IMR-90 (cell line): ENCODE measurements around the gene KNL1. TPM values are rescaled to one million over a fixed set of nuclear protein-coding genes. Genes with fewer than 3 reads are reported as not detected.

ENCODE experiments used
- ATAC-seq: fragments of 200-7000 bp; cut with Tn5 transposase; 2 replicates; pipeline ENCODE4 v1.9.1; 2020; ENCODE audit warnings: low read depth, mild to moderate bottlenecking, moderate library complexity
- BruUV-seq: library from RNA; stranded (reverse); fragments of 400-500 nt; replicated peaks from 2 replicates; lab custom pipeline; 2021; lab: Mats Ljungman, UMichigan
- CTCF ChIA-PET: fragments of 300-600 bp; formaldehyde crosslinking; extraction: SDS; loops from one replicate; lab custom pipeline; 2021; ENCODE audit warnings: antibody characterized with exemption; lab: Yijun Ruan, JAX
- POLR2A ChIA-PET: fragments of 300-600 bp; sonication (Branson Sonifier 250); formaldehyde crosslinking; loops from one replicate; lab custom pipeline; 2022; ENCODE audit warnings: antibody characterized with exemption; ENCODE audit not compliant: unreplicated experiment; lab: Charles Lee
- DNase-seq: peaks from one replicate; pipeline ENCODE4 v3.0.0; 2013
- H2AFZ ChIP-seq: replicated peaks from 2 replicates; pipeline ENCODE3; 2013; ENCODE audit warnings: low read length, mild to moderate bottlenecking; ENCODE audit not compliant: poor library complexity
- H2AK5ac ChIP-seq: 2 replicates; pipeline ENCODE4 v1.6.1; 2013; ENCODE audit warnings: low read depth, low read length, inconsistent platforms
- H2AK9ac ChIP-seq: replicated peaks from 2 replicates; pipeline ENCODE3; 2013; ENCODE audit warnings: mild to moderate bottlenecking, low read depth, low read length, moderate library complexity; ENCODE audit not compliant: poor library complexity
- H2BK120ac ChIP-seq: 2 replicates; pipeline ENCODE4 v1.6.1; 2013; ENCODE audit warnings: low read depth, low read length, inconsistent platforms
- H2BK15ac ChIP-seq: 3 replicates; pipeline ENCODE4 v1.6.1; 2013; ENCODE audit warnings: low read depth, low read length, inconsistent platforms
- H2BK20ac ChIP-seq: 2 replicates; pipeline ENCODE4 v1.6.1; 2013; ENCODE audit warnings: low read depth, mild to moderate bottlenecking, inconsistent platforms, low read length, moderate library complexity
- H2BK5ac ChIP-seq: 2 replicates; pipeline ENCODE4 v1.6.1; 2013; ENCODE audit warnings: mild to moderate bottlenecking, low read depth, low read length, inconsistent platforms; ENCODE audit not compliant: poor library complexity, severe bottlenecking
- H3K14ac ChIP-seq: replicated peaks from 2 replicates; pipeline ENCODE4 v1.6.1; 2013; ENCODE audit warnings: low read depth, low read length, inconsistent platforms
- H3K18ac ChIP-seq: 2 replicates; pipeline ENCODE4 v1.6.1; 2013; ENCODE audit warnings: low read depth, low read length, control low read depth
- H3K23ac ChIP-seq: 2 replicates; pipeline ENCODE4 v1.6.1; 2013; ENCODE audit warnings: low read depth, low read length, inconsistent platforms
- H3K27ac ChIP-seq: 2 replicates; pipeline ENCODE4 v1.5.1; 2013; ENCODE audit warnings: mild to moderate bottlenecking, control low read depth, low read length; ENCODE audit not compliant: insufficient read depth
- H3K27me3 ChIP-seq: 2 replicates; pipeline ENCODE4 v1.6.1; 2013; ENCODE audit warnings: low read length; ENCODE audit not compliant: control insufficient read depth, insufficient read depth
- H3K36me3 ChIP-seq: 2 replicates; pipeline ENCODE4 v1.6.1; 2013; ENCODE audit warnings: low read length, mixed read lengths; ENCODE audit not compliant: control insufficient read depth, insufficient read depth
- H3K4ac ChIP-seq: 2 replicates; pipeline ENCODE4 v1.6.1; 2013; ENCODE audit warnings: low read depth, low read length, inconsistent platforms
- H3K4me1 ChIP-seq: 2 replicates; pipeline ENCODE4 v1.6.1; 2013; ENCODE audit warnings: low read length, mixed read lengths; ENCODE audit not compliant: control insufficient read depth, insufficient read depth
- H3K4me2 ChIP-seq: 2 replicates; pipeline ENCODE4 v1.6.1; 2013; ENCODE audit warnings: low read depth, mild to moderate bottlenecking, control low read depth, low read length, moderate library complexity
- H3K4me3 ChIP-seq: 2 replicates; pipeline ENCODE4 v1.5.1; 2013; ENCODE audit warnings: low read depth, mild to moderate bottlenecking, control low read depth, low read length, moderate library complexity; ENCODE audit not compliant: insufficient read depth
- H3K56ac ChIP-seq: 2 replicates; pipeline ENCODE4 v1.6.1; 2013; ENCODE audit warnings: low read length, inconsistent platforms; ENCODE audit not compliant: insufficient read depth; ENCODE audit errors: extremely low read depth
- H3K79me1 ChIP-seq, 2 experiments: 2 replicates each; pipeline ENCODE4 v1.6.1; 2013; ENCODE audit warnings: low read length in 2 of 2, inconsistent platforms in 1 of 2, low read depth in 1 of 2
- H3K9ac ChIP-seq: 2 replicates; pipeline ENCODE4 v1.6.1; 2013; ENCODE audit warnings: low read depth, low read length, control low read depth
- H3K9me1 ChIP-seq: 2 replicates; pipeline ENCODE4 v1.6.1; 2013; ENCODE audit warnings: low read length, inconsistent platforms; ENCODE audit not compliant: insufficient read depth
- H3K9me3 ChIP-seq: 2 replicates; pipeline ENCODE4 v1.6.1; 2013; ENCODE audit warnings: low read length; ENCODE audit not compliant: control insufficient read depth, insufficient read depth
- H4K20me1 ChIP-seq: 2 replicates; pipeline ENCODE4 v1.6.1; 2013; ENCODE audit warnings: low read length, inconsistent platforms; ENCODE audit not compliant: insufficient read depth
- H4K5ac ChIP-seq: 2 replicates; pipeline ENCODE4 v1.6.1; 2013; ENCODE audit warnings: mild to moderate bottlenecking, low read depth, low read length, control low read depth
- H4K8ac ChIP-seq, 2 experiments: 2 replicates each; pipeline ENCODE4 v1.6.1; 2013; ENCODE audit warnings: low read depth in 2 of 2, low read length in 2 of 2, control low read depth in 1 of 2, inconsistent platforms in 1 of 2
- H4K91ac ChIP-seq: 2 replicates; pipeline ENCODE4 v1.6.1; 2013; ENCODE audit warnings: low read depth, low read length, inconsistent platforms; ENCODE audit not compliant: insufficient read depth
- BHLHE40 ChIP-seq: fragments of 150-350 bp; IDR thresholded peaks from 2 replicates; pipeline ENCODE4 v1.6.1; 2016; ENCODE audit warnings: mild to moderate bottlenecking, low read depth, low read length
- CEBPB ChIP-seq: IDR thresholded peaks from 2 replicates; pipeline ENCODE4 v1.6.1; 2012; ENCODE audit warnings: low read depth, low read length, improper control_type of control experiment
- CHD1 ChIP-seq: IDR thresholded peaks from 2 replicates; pipeline ENCODE4 v1.6.1; 2012; ENCODE audit warnings: low read depth, low read length, improper control_type of control experiment
- FOS ChIP-seq: fragments of 150-350 bp; IDR thresholded peaks from 2 replicates; pipeline ENCODE4 v1.6.1; 2016; ENCODE audit warnings: low read depth, low read length
- MAFK ChIP-seq: IDR thresholded peaks from 2 replicates; pipeline ENCODE4 v1.6.1; 2012; ENCODE audit warnings: low read depth, low read length, improper control_type of control experiment
- MAZ ChIP-seq: IDR thresholded peaks from 2 replicates; pipeline ENCODE4 v1.6.1; 2012; ENCODE audit warnings: low read depth, mild to moderate bottlenecking, low read length, improper control_type of control experiment, moderate library complexity, borderline replicate concordance
- MXI1 ChIP-seq: IDR thresholded peaks from 2 replicates; pipeline ENCODE4 v1.6.1; 2012; ENCODE audit warnings: low read depth, mild to moderate bottlenecking, low read length, moderate library complexity, borderline replicate concordance
- NFE2L2 ChIP-seq: fragments of 150-350 bp; IDR thresholded peaks from 2 replicates; pipeline ENCODE4 v1.6.1; 2016; ENCODE audit warnings: low read depth, mild to moderate bottlenecking, low read length
- POLR2A ChIP-seq: IDR thresholded peaks from 2 replicates; pipeline ENCODE4 v1.6.1; 2012; ENCODE audit warnings: mild to moderate bottlenecking, low read depth, low read length
- RAD21 ChIP-seq: IDR thresholded peaks from 2 replicates; pipeline ENCODE4 v1.6.1; 2012; ENCODE audit warnings: low read length, improper control_type of control experiment
- RCOR1 ChIP-seq: IDR thresholded peaks from 2 replicates; pipeline ENCODE4 v1.6.1; 2012; ENCODE audit warnings: mild to moderate bottlenecking, low read length, improper control_type of control experiment; ENCODE audit not compliant: insufficient replicate concordance
- RFX5 ChIP-seq: IDR thresholded peaks from 2 replicates; pipeline ENCODE4 v1.8.0; 2012; ENCODE audit warnings: low read depth, mild to moderate bottlenecking, low read length, moderate library complexity
- SMC3 ChIP-seq: fragments of 150-350 bp; IDR thresholded peaks from 2 replicates; pipeline ENCODE4 v1.6.1; 2016; ENCODE audit warnings: low read depth, mild to moderate bottlenecking, antibody characterized with exemption, low read length, moderate library complexity
- WGBS, 2 experiments: methylation state at CpG; one replicate each; pipeline versions ENCODE4 v1.1.5 to v1.1.7; 2013; ENCODE audit warnings: missing lambda C conversion rate in 2 of 2; ENCODE audit not compliant: insufficient read length in 1 of 2; ENCODE audit errors: extremely low coverage in 2 of 2; 5-methylcytosine and 5-hydroxymethylcytosine counted together
- dilution Hi-C: fragments of 300-500 bp; cut with HindIII; formaldehyde crosslinking; loops from one replicate; pipeline ENCODE4 v1.14.3; 2018; ENCODE audit warnings: low sequenced_read_pairs; ENCODE audit not compliant: unreplicated experiment
- in situ Hi-C: fragments of 300-500 bp; cut with MboI; formaldehyde crosslinking; loops from 3 replicates; pipeline ENCODE4 v1.14.3; 2019; ENCODE audit warnings: low sequenced_read_pairs, inconsistent platforms, mixed read lengths
- intact Hi-C: fragments of 100-400 bp; cut with micrococcal nuclease; formaldehyde crosslinking; loops from 2 replicates; pipeline ENCODE4 v1.10.0; 2022
- polyA plus RNA-seq, 3 experiments: library from polyadenylated mRNA; depleted of rRNA; stranded (reverse); fragments of >200 nt; gene quantifications; 2 replicates each; pipeline ENCODE4 v1.2.3, GENCODE V29; 2012; ENCODE audit warnings: low replicate concordance in 1 of 3
- total RNA-seq: library from RNA; depleted of rRNA; stranded (reverse); fragments of >200 nt; gene quantifications from 2 replicates; pipeline ENCODE4 v1.2.3, GENCODE V29; 2012
- TF ChIP-seq, protein P1 (sequence below): fragments of 150-350 bp; IDR thresholded peaks from 2 replicates; pipeline ENCODE4 v1.6.1; 2016; ENCODE audit warnings: low read depth, mild to moderate bottlenecking, low read length, moderate library complexity, borderline replicate concordance
- TF ChIP-seq, protein P2 (sequence below): fragments of 150-350 bp; IDR thresholded peaks from 2 replicates; pipeline ENCODE4 v1.6.1; 2017; ENCODE audit warnings: mild to moderate bottlenecking, antibody characterized with exemption, low read length, low read depth
- TF ChIP-seq, protein P3 (sequence below): conservative IDR thresholded peaks from 2 replicates; pipeline ENCODE4 v1.5.1; 2012; ENCODE audit warnings: mild to moderate bottlenecking, low read depth, low read length, improper control_type of control experiment

Gene KNL1
- total and polyA plus RNA-seq, 2 of the 4 experiments (the other 2 are of a cell fraction) = 3.1 to 25.1 TPM

DNA sequence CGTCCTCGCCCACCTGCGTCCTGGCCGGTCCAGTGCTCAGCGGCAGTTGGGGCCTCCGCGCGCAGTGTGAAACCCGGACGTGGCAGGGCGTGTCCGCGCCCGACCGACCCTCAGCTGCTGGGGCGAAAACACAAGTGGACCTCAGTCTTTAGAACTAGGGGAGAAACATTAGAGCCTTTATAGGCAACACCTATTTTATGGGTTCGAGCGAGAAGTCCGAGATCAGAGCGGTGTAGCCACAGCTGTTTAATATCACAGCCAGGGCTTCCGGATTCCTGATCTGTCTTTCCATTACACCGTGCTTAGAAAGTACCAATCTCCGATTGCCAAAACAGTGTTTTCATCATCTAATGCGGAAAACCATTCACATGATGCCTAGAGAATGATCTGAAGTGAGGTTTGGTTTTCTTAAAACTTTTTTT, 101.4 kb downstream of the KNL1 start:
- peak overlapping the region; percentile 16 for H3K27ac ChIP-seq
- peaks cover 3% of the 10 kb centered on the region; the same call in 1 of the 2 replicates for H4K20me1 ChIP-seq
- dilution Hi-C loops (no loop called here), intact Hi-C loops (loop anchor here (2.0 kb wide), 1 partner anchor 101 kb away; the partner anchor contains the start of gene KNL1), in situ Hi-C loops (no loop called here)
- WGBS, 2 experiments = 0% methylated on average over 12 of the region's 24 CpGs; no CpG with 5 or more reads in 1 of the 2 experiments
- peak overlapping the region; percentile 6 for H2BK5ac ChIP-seq
- no peak overlapping the region for H2AK5ac ChIP-seq
- H3K4ac ChIP-seq = peak overlapping the region; percentile 55; the same call in 1 of the 2 replicates
- peak overlapping the region; percentile 80 for H3K4me3 ChIP-seq
- peak overlapping the region; percentile 91 for H2AFZ ChIP-seq
- no peak overlapping the region for H2BK120ac ChIP-seq
- ChIA-PET POLR2A (no interaction called here), CTCF (no interaction called here)
- peak overlapping the region; percentile 70 for H3K56ac ChIP-seq
- peak overlapping the region; percentile 49; the same call in 1 of the 2 replicates for H4K5ac ChIP-seq
- H4K91ac ChIP-seq = peak overlapping the region; percentile 36; the same call in 1 of the 2 replicates
- peaks cover 20 to 36% of the 10 kb centered on the region in 2 experiments for H3K79me1 ChIP-seq
- DNase-seq = peak; percentile 11
- H3K23ac ChIP-seq = peak overlapping the region; percentile 94
- H3K4me2 ChIP-seq = peak overlapping the region; percentile 98
- no TSS peak for BruUV-seq
- H3K9ac ChIP-seq = peak overlapping the region; percentile 68; the same call in 1 of the 2 replicates
- H3K27me3 ChIP-seq = no peaks in the 10 kb centered on the region
- peak overlapping the region; percentile 26 for H2AK9ac ChIP-seq
- peaks cover 4% of the 10 kb centered on the region; the same call in 1 of the 2 replicates for H3K4me1 ChIP-seq
- H4K8ac ChIP-seq = peak overlapping the region; percentile 44 to 78; a peak in 2 of 4 replicates
- no peaks in the 10 kb centered on the region for H3K9me1 ChIP-seq
- no peak overlapping the region for H2BK20ac ChIP-seq
- peak overlapping the region; percentile 82 for H3K14ac ChIP-seq
- ATAC-seq = peak; percentile 35
- no peak overlapping the region for H2BK15ac ChIP-seq
- peak overlapping the region; percentile 35; the same call in 1 of the 2 replicates for H3K18ac ChIP-seq
- H3K36me3 ChIP-seq = peaks cover 7% of the 10 kb centered on the region
- no peaks in the 10 kb centered on the region for H3K9me3 ChIP-seq
- TF ChIP-seq RAD21 (no peak), MAZ (no peak), CHD1 (no peak), MAFK (no peak), NFE2L2 (no peak), CEBPB (no peak), SMC3 (no peak), MXI1 (no peak), FOS (no peak), POLR2A (no peak), RFX5 (no peak), RCOR1 (no peak), BHLHE40 (no peak)
- TF ChIP-seq, protein P1, sequence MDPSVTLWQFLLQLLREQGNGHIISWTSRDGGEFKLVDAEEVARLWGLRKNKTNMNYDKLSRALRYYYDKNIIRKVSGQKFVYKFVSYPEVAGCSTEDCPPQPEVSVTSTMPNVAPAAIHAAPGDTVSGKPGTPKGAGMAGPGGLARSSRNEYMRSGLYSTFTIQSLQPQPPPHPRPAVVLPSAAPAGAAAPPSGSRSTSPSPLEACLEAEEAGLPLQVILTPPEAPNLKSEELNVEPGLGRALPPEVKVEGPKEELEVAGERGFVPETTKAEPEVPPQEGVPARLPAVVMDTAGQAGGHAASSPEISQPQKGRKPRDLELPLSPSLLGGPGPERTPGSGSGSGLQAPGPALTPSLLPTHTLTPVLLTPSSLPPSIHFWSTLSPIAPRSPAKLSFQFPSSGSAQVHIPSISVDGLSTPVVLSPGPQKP = no peak
- TF ChIP-seq, protein P2, sequence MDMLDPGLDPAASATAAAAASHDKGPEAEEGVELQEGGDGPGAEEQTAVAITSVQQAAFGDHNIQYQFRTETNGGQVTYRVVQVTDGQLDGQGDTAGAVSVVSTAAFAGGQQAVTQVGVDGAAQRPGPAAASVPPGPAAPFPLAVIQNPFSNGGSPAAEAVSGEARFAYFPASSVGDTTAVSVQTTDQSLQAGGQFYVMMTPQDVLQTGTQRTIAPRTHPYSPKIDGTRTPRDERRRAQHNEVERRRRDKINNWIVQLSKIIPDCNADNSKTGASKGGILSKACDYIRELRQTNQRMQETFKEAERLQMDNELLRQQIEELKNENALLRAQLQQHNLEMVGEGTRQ = no peak
- TF ChIP-seq, protein P3, sequence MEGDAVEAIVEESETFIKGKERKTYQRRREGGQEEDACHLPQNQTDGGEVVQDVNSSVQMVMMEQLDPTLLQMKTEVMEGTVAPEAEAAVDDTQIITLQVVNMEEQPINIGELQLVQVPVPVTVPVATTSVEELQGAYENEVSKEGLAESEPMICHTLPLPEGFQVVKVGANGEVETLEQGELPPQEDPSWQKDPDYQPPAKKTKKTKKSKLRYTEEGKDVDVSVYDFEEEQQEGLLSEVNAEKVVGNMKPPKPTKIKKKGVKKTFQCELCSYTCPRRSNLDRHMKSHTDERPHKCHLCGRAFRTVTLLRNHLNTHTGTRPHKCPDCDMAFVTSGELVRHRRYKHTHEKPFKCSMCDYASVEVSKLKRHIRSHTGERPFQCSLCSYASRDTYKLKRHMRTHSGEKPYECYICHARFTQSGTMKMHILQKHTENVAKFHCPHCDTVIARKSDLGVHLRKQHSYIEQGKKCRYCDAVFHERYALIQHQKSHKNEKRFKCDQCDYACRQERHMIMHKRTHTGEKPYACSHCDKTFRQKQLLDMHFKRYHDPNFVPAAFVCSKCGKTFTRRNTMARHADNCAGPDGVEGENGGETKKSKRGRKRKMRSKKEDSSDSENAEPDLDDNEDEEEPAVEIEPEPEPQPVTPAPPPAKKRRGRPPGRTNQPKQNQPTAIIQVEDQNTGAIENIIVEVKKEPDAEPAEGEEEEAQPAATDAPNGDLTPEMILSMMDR = no peak
